ENCODE measurements around the gene CXCR3.

- no peak for TF ChIP-seq CTCF (IDR thresholded peaks at IDR 0.05)
- TF ChIP-seq POLR2A (IDR thresholded peaks at IDR 0.05): no peak
Measured at GRCh38 chrX:71667328-71668247, 49.3 kb upstream of the CXCR3 start, which contains the start of gene LOC101059915.

Data from heart left ventricle (tissue), 13 donors.